NCI-H1417 (cell line): ENCODE results near the gene FCAMR.

ENCODE experiments used
- DNase-seq, 3 experiments: peaks; one replicate each; lab custom pipeline; 2025; lab: John Stamatoyannopoulos, UW

FCAMR gene

GRCh38 chr1:206909161-206909882 lies 60.9 kb downstream of the FCAMR start:
- peak; percentile 85 to 88 (median 87) for DNase-seq

GRCh38 chr1:206908038-206908437 lies 62.2 kb downstream of the FCAMR start:
- no peak for DNase-seq
